Measurements from ENCODE around the gene GRWD1. TPM values are rescaled to one million over a fixed set of nuclear protein-coding genes. Genes with fewer than 3 reads are reported as not detected.

GRWD1 gene
- total RNA-seq, 1 experiment from 2014 or later: 77.4 TPM

- Mint-ChIP-seq H3K4me3 (ENCODE audit: unreplicated experiment) (peak overlapping the region; percentile 80), H3K4me1 (ENCODE audit: low read depth, unreplicated experiment) (peaks cover 22% of the 10 kb centered on the region), H3K27me3 (ENCODE audit: insufficient read depth, unreplicated experiment) (no peaks in the 10 kb centered on the region), H3K36me3 (ENCODE audit: insufficient read depth, unreplicated experiment) (peaks cover 18% of the 10 kb centered on the region), H3K9me3 (ENCODE audit: unreplicated experiment) (no peaks in the 10 kb centered on the region), H3K27ac (ENCODE audit: unreplicated experiment) (peak overlapping the region; percentile 94)
- Histone ChIP-seq H3K27me3 (replicated peaks; ENCODE audit: control insufficient read depth, insufficient read depth, low read length) (no peaks in the 10 kb centered on the region), H3K36me3 (ENCODE audit: control insufficient read depth, insufficient read depth, low read length) (no peaks in the 10 kb centered on the region), H3K4me1 (peaks cover 15% of the 10 kb centered on the region), H3K4me3 (ENCODE audit: low read depth, low read length) (peak overlapping the region; percentile 34), H3K9me3 (no peaks in the 10 kb centered on the region)
- TF ChIP-seq CTCF (IDR thresholded peaks at IDR 0.05; ENCODE audit: insufficient read depth in 1 of 2, low read depth in 1 of 2, low read length in 1 of 2, severe bottlenecking in 1 of 2, unreplicated experiment in 1 of 2): no peak
- TSS peak; percentile 94 for BruUV-seq (replicated peaks)
- DNase-seq: no peak
- intact Hi-C loops (cut with micrococcal nuclease; ENCODE audit: unreplicated experiment): loop anchor here (1.0 to 5.0 kb wide), 7 partner anchors 8 to 170 kb away; partner anchors contain the start of genes DBP and GRWD1
- CTCF ChIA-PET: interaction anchor here (0.6 to 1.8 kb wide), 22 partner anchors 9 to 809 kb away, joined by 3 to 46 read pairs (median 5); partner anchors contain the start of genes KDELR1, SYNGR4 and TMEM143
- POLR2A ChIA-PET: interaction anchor here (0.6 to 1.5 kb wide), 20 partner anchors 9 to 1206 kb away, joined by 3 to 22 read pairs (median 6); partner anchors contain the start of genes RPL18, SPHK2 and SYNGR4
These were observed 56.7 kb downstream of the GRWD1 start for GRCh38 chr19:48502350-48503018.

- no peak overlapping the region for H3K27ac Mint-ChIP-seq (ENCODE audit: unreplicated experiment)
- Histone ChIP-seq H3K4me1 (peaks cover 18% of the 10 kb centered on the region; the same call in 1 of the 2 replicates), H3K27me3 (replicated peaks; ENCODE audit: control insufficient read depth, insufficient read depth, low read length) (no peaks in the 10 kb centered on the region), H3K36me3 (ENCODE audit: control insufficient read depth, insufficient read depth, low read length) (no peaks in the 10 kb centered on the region), H3K4me3 (ENCODE audit: low read depth, low read length) (no peak overlapping the region), H3K9me3 (no peaks in the 10 kb centered on the region)
- POLR2A ChIA-PET: interaction anchor here (0.6 to 1.1 kb wide), 5 partner anchors 13 to 146 kb away, joined by 3 to 10 read pairs (median 4); no protein-coding TSS in a partner anchor
- H3K27me3 Mint-ChIP-seq (ENCODE audit: insufficient read depth, unreplicated experiment): no peaks in the 10 kb centered on the region
- no peak overlapping the region for H3K4me3 Mint-ChIP-seq (ENCODE audit: unreplicated experiment)
- intact Hi-C loops (cut with micrococcal nuclease; ENCODE audit: unreplicated experiment): loop anchor here (1.0 kb wide), 1 partner anchor 78 kb away; no protein-coding TSS in a partner anchor
- H3K36me3 Mint-ChIP-seq (ENCODE audit: insufficient read depth, unreplicated experiment): peaks cover 15% of the 10 kb centered on the region
- peak; percentile 29 to 61 for TF ChIP-seq CTCF (IDR thresholded peaks at IDR 0.05; ENCODE audit: insufficient read depth in 1 of 2, low read depth in 1 of 2, low read length in 1 of 2, severe bottlenecking in 1 of 2, unreplicated experiment in 1 of 2)
- peak in 1 of 2 experiments; percentile 50 for DNase-seq
- H3K9me3 Mint-ChIP-seq (ENCODE audit: unreplicated experiment): no peaks in the 10 kb centered on the region
- no TSS peak for BruUV-seq (replicated peaks)
- CTCF ChIA-PET: interaction anchor here (0.6 to 5.9 kb wide), 17 partner anchors 12 to 185 kb away, joined by 3 to 112 read pairs (median 4); partner anchors contain the start of genes RPL18 and SPHK2
- peaks cover 17% of the 10 kb centered on the region for H3K4me1 Mint-ChIP-seq (ENCODE audit: low read depth, unreplicated experiment)
These were observed 60.5 kb downstream of the GRWD1 start for GRCh38 chr19:48506138-48506733.

Other genes with a start within 250 kb of the GRWD1 start
- 17.7 and 19.9 TPM in 2 replicates for gene CARD8, start 190.1 kb upstream of the GRWD1 start, total RNA-seq (2022)
- 8.7 and 9.3 TPM in 2 replicates for gene ZNF114, start 175.9 kb upstream of the GRWD1 start, total RNA-seq (2022)
- gene EMP3, start 120.4 kb upstream of the GRWD1 start, total RNA-seq (2022): 6.8 and 11.3 TPM in 2 replicates
- 20.4 and 24.4 TPM in 2 replicates for gene TMEM143, start 82.0 kb upstream of the GRWD1 start, total RNA-seq (2022)
- gene SYNGR4, start 81.6 kb upstream of the GRWD1 start, total RNA-seq (2022): 0.32 TPM in 1 of 2 replicates, not detected in the other
- gene KDELR1, start 54.4 kb upstream of the GRWD1 start, total RNA-seq (2022): 375 and 381 TPM in 2 replicates
- gene GRIN2D, start 52.3 kb upstream of the GRWD1 start, total RNA-seq (2022): 6.5 and 7.3 TPM in 2 replicates
- gene KCNJ14, start 9.6 kb downstream of the GRWD1 start, total RNA-seq (2022): 3.6 and 3.9 TPM in 2 replicates
- 74.6 and 81.3 TPM in 2 replicates for gene CYTH2, start 23.4 kb downstream of the GRWD1 start, total RNA-seq (2022)
- 22.4 and 22.6 TPM in 2 replicates for gene LMTK3, start 65.9 kb downstream of the GRWD1 start, total RNA-seq (2022)
- 1.00 and 1.4 TPM in 2 replicates for gene SULT2B1, start 106.2 kb downstream of the GRWD1 start, total RNA-seq (2022)
- gene SPACA4, start 160.8 kb downstream of the GRWD1 start, total RNA-seq (2022): not detected in 2 replicates
- 5.8 and 6.8 TPM in 2 replicates for gene FAM83E, start 169.1 kb downstream of the GRWD1 start, total RNA-seq (2022)
- gene RPL18, start 173.2 kb downstream of the GRWD1 start, total RNA-seq (2022): 1,812 and 1,896 TPM in 2 replicates
- 134 and 140 TPM in 2 replicates for gene SPHK2, start 173.5 kb downstream of the GRWD1 start, total RNA-seq (2022)
- 17.4 and 17.7 TPM in 2 replicates for gene DBP, start 191.4 kb downstream of the GRWD1 start, total RNA-seq (2022)
- 10.5 and 15.9 TPM in 2 replicates for gene CA11, start 200.2 kb downstream of the GRWD1 start, total RNA-seq (2022)
- 0.12 and 0.34 TPM in 2 replicates for gene NTN5, start 227.0 kb downstream of the GRWD1 start, total RNA-seq (2022)
- gene FUT2, start 250.0 kb downstream of the GRWD1 start, total RNA-seq (2022): 13.5 and 16.3 TPM in 2 replicates

Data from Caco-2 (cell line).